ENCODE results near the gene RGS2. TPM values are rescaled to one million over a fixed set of nuclear protein-coding genes. Genes with fewer than 3 reads are reported as not detected.

The RGS2 gene
- total RNA-seq, 6 experiments from 2014 or later, result 4.4 to 7.6 (median 5.9) TPM

GRCh38 chr1:192784397-192784796 is 24.4 kb upstream of the RGS2 start:
- no peak overlapping the region for H3K4me3 Mint-ChIP-seq
- H3K4me1 Mint-ChIP-seq (ENCODE audit: low read depth), result peaks cover 10% of the 10 kb centered on the region
- no peaks in the 10 kb centered on the region; the same call in 1 of the 2 replicates for H3K9me3 Mint-ChIP-seq
- no peaks in the 10 kb centered on the region; the same call in 1 of the 2 replicates for H3K27me3 Mint-ChIP-seq (ENCODE audit: insufficient read depth)
- DNase-seq, result no peak
- H3K36me3 Mint-ChIP-seq (ENCODE audit: low read depth), result no peaks in the 10 kb centered on the region
- TF ChIP-seq CTCF (IDR thresholded peaks at IDR 0.05), result no peak
- H3K27ac Mint-ChIP-seq, result no peak overlapping the region

- no peak for DNase-seq
- Mint-ChIP-seq H3K27ac (no peak overlapping the region; the same call in 1 of the 2 replicates), H3K36me3 (ENCODE audit: low read depth) (no peaks in the 10 kb centered on the region), H3K27me3 (ENCODE audit: insufficient read depth) (no peaks in the 10 kb centered on the region), H3K4me1 (ENCODE audit: low read depth) (peaks cover 10% of the 10 kb centered on the region), H3K4me3 (no peak overlapping the region), H3K9me3 (no peaks in the 10 kb centered on the region)
- no peak for TF ChIP-seq CTCF (IDR thresholded peaks at IDR 0.05)
These were observed 22.3 kb upstream of the RGS2 start for GRCh38 chr1:192786576-192786975.

GRCh38 chr1:192787914-192788585 is 20.8 kb upstream of the RGS2 start:
- H3K27ac Mint-ChIP-seq, result peak overlapping the region; percentile 78

GRCh38 chr1:192789871-192790270 is 19.0 kb upstream of the RGS2 start:
- Mint-ChIP-seq H3K4me1 (ENCODE audit: low read depth) (peaks cover 25% of the 10 kb centered on the region), H3K27me3 (ENCODE audit: insufficient read depth) (no peaks in the 10 kb centered on the region; the same call in 1 of the 2 replicates), H3K4me3 (no peak overlapping the region), H3K36me3 (ENCODE audit: low read depth) (no peaks in the 10 kb centered on the region), H3K27ac (no peak overlapping the region), H3K9me3 (no peaks in the 10 kb centered on the region)
- TF ChIP-seq CTCF (IDR thresholded peaks at IDR 0.05), result no peak
- no peak for DNase-seq

More at GRCh38 chr1:192787914-192788585, 20.8 kb upstream of the RGS2 start:
- peak overlapping the region; percentile 79 for H3K4me3 Mint-ChIP-seq
- no peaks in the 10 kb centered on the region for H3K27me3 Mint-ChIP-seq (ENCODE audit: insufficient read depth)
- no peaks in the 10 kb centered on the region for H3K36me3 Mint-ChIP-seq (ENCODE audit: low read depth)
- H3K4me1 Mint-ChIP-seq (ENCODE audit: low read depth), result peaks cover 10% of the 10 kb centered on the region
- H3K9me3 Mint-ChIP-seq, result no peaks in the 10 kb centered on the region
- TF ChIP-seq CTCF (IDR thresholded peaks at IDR 0.05), result no peak
- peak; percentile 75 for DNase-seq

- no peak overlapping the region for H3K27ac Mint-ChIP-seq
- H3K4me3 Mint-ChIP-seq, result no peak overlapping the region
These were observed 16.2 kb upstream of the RGS2 start for GRCh38 chr1:192792628-192793027.

More at GRCh38 chr1:192792628-192793027, 16.2 kb upstream of the RGS2 start:
- no peak for TF ChIP-seq CTCF (IDR thresholded peaks at IDR 0.05)
- no peak for DNase-seq
- Mint-ChIP-seq H3K9me3 (no peaks in the 10 kb centered on the region), H3K4me1 (ENCODE audit: low read depth) (peaks cover 27% of the 10 kb centered on the region), H3K27me3 (ENCODE audit: insufficient read depth) (no peaks in the 10 kb centered on the region; the same call in 1 of the 2 replicates), H3K36me3 (ENCODE audit: low read depth) (no peaks in the 10 kb centered on the region)
